Right atrium auricular region (tissue), 2 donors: Measurements from ENCODE around the gene CA11. TPM values are rescaled to one million over a fixed set of nuclear protein-coding genes. Genes with fewer than 3 reads are reported as not detected.

ENCODE experiments used
- DNase-seq: peaks from one replicate; pipeline ENCODE4 v3.0.0-alpha.2; 2019; ENCODE audit warnings: low spot score
- H3K27ac ChIP-seq, 2 donors: fragments of 200-600 bp; sonication (generic); 1 replicate in 1 of 2; 2 replicates in 1 of 2; pipeline ENCODE4 v1.5.1; 2016 to 2019
- H3K27me3 ChIP-seq, 2 donors: fragments of 200-600 bp; sonication (generic); one replicate each; pipeline versions ENCODE4 v1.5.1 to v1.6.0; 2017 to 2019
- H3K36me3 ChIP-seq: fragments of 200-600 bp; sonication (generic); one replicate; pipeline ENCODE4 v1.5.1; 2016
- H3K4me1 ChIP-seq, 2 donors: fragments of 200-600 bp; sonication (generic); one replicate each; pipeline versions ENCODE4 v1.5.1 to v1.6.0; 2017 to 2019
- H3K4me3 ChIP-seq, 2 donors: fragments of 200-600 bp; sonication (generic); 1 replicate in 1 of 2; 2 replicates in 1 of 2; pipeline ENCODE4 v1.5.1; 2017 to 2019; ENCODE audit warnings: mild to moderate bottlenecking in 1 of 2, moderate library complexity in 1 of 2
- H3K9me3 ChIP-seq, 2 donors: fragments of 200-600 bp; sonication (generic); one replicate each; pipeline ENCODE4 v1.5.1; 2019
- total RNA-seq, 2 donors: library from RNA; depleted of rRNA; stranded (reverse); fragments of >200 nt; gene quantifications; one replicate each; pipeline ENCODE4 v1.1.0, GENCODE V29; 2016
- TF ChIP-seq, protein P1 (sequence below), 2 donors: fragments of 200-600 bp; sonication (generic); IDR thresholded peaks; one replicate each; pipeline ENCODE4 v1.5.1; 2019; ENCODE audit warnings: antibody characterized with exemption in 2 of 2

Gene CA11
- total RNA-seq, 2 donors from 2014 or later: 3.4 to 13.3 TPM

GRCh38 chr19:48651683-48652048, 5.7 kb upstream of the CA11 start:
- no peaks in the 10 kb centered on the region for H3K9me3 ChIP-seq
- TF ChIP-seq, protein P1, sequence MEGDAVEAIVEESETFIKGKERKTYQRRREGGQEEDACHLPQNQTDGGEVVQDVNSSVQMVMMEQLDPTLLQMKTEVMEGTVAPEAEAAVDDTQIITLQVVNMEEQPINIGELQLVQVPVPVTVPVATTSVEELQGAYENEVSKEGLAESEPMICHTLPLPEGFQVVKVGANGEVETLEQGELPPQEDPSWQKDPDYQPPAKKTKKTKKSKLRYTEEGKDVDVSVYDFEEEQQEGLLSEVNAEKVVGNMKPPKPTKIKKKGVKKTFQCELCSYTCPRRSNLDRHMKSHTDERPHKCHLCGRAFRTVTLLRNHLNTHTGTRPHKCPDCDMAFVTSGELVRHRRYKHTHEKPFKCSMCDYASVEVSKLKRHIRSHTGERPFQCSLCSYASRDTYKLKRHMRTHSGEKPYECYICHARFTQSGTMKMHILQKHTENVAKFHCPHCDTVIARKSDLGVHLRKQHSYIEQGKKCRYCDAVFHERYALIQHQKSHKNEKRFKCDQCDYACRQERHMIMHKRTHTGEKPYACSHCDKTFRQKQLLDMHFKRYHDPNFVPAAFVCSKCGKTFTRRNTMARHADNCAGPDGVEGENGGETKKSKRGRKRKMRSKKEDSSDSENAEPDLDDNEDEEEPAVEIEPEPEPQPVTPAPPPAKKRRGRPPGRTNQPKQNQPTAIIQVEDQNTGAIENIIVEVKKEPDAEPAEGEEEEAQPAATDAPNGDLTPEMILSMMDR (IDR thresholded peaks at IDR 0.05): no peak
- H3K4me1 ChIP-seq: no peaks in the 10 kb centered on the region
- H3K4me3 ChIP-seq: no peak overlapping the region
- no peak overlapping the region for H3K27ac ChIP-seq
- DNase-seq: no peak
- H3K27me3 ChIP-seq: no peaks in the 10 kb centered on the region
- H3K36me3 ChIP-seq: no peaks in the 10 kb centered on the region

- peaks cover 0 to 4% of the 10 kb centered on the region in 2 donors for H3K4me1 ChIP-seq
- H3K27ac ChIP-seq: no peak overlapping the region
- no peaks in the 10 kb centered on the region for H3K27me3 ChIP-seq
- no peaks in the 10 kb centered on the region for H3K9me3 ChIP-seq
- no peak for DNase-seq
- TF ChIP-seq, protein P1 (IDR thresholded peaks at IDR 0.05): no peak
- H3K4me3 ChIP-seq: no peak overlapping the region
- no peaks in the 10 kb centered on the region for H3K36me3 ChIP-seq
These were observed 5.1 kb upstream of the CA11 start for GRCh38 chr19:48650974-48651682.

DNA sequence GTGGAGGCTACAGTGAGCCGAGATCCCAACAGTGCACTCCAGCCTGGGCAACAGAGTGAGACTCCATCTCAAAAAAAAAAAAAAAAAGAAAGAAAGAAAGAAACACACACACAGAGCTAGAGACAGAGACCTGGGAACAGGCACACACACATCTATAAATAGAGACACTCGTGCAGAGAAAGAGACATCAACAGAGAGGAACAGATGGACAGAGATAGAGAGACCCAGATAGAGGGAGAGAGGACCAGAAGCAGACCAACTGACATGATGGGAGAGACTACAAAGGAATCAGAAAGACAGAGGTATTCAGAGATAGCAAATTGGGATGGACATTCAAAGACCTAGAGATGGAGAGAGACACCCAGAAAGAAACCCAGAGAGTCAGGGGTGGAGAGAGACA, 2.1 kb upstream of the CA11 start:
- TF ChIP-seq, protein P1 (IDR thresholded peaks at IDR 0.05): no peak
- Histone ChIP-seq H3K9me3 (no peaks in the 10 kb centered on the region), H3K4me3 (no peak overlapping the region), H3K27me3 (no peaks in the 10 kb centered on the region), H3K4me1 (peaks cover 0 to 23% of the 10 kb centered on the region in 2 donors), H3K27ac (no peak overlapping the region), H3K36me3 (no peaks in the 10 kb centered on the region)
- no peak for DNase-seq

- peak overlapping the region; percentile 79 to 81 for H3K27ac ChIP-seq
- H3K36me3 ChIP-seq: no peaks in the 10 kb centered on the region
- TF ChIP-seq, protein P1 (IDR thresholded peaks at IDR 0.05): no peak
- H3K9me3 ChIP-seq: no peaks in the 10 kb centered on the region
- H3K4me3 ChIP-seq: peak overlapping the region; percentile 47 to 57
- DNase-seq: no peak
- peaks cover 0 to 23% of the 10 kb centered on the region in 2 donors for H3K4me1 ChIP-seq
- no peaks in the 10 kb centered on the region for H3K27me3 ChIP-seq
These were observed 782 bp upstream of the CA11 start for GRCh38 chr19:48646722-48647216.

GRCh38 chr19:48645620-48646000, 377 bp downstream of the CA11 start:
- DNase-seq: no peak

More at GRCh38 chr19:48645620-48646000, 377 bp downstream of the CA11 start:
- no peaks in the 10 kb centered on the region for H3K27me3 ChIP-seq
- no peaks in the 10 kb centered on the region for H3K9me3 ChIP-seq
- H3K4me1 ChIP-seq: peaks cover 0 to 23% of the 10 kb centered on the region in 2 donors
- peak overlapping the region; percentile 47 to 57 for H3K4me3 ChIP-seq
- peak overlapping the region; percentile 79 to 81 for H3K27ac ChIP-seq
- no peaks in the 10 kb centered on the region for H3K36me3 ChIP-seq
- TF ChIP-seq, protein P1 (IDR thresholded peaks at IDR 0.05): no peak
